Daoy (cell line): ENCODE results near the gene ESRRG. TPM values are rescaled to one million over a fixed set of nuclear protein-coding genes. Genes with fewer than 3 reads are reported as not detected.

Source experiments
- DNase-seq: peaks from one replicate; pipeline ENCODE4 v3.0.0-alpha.2; 2015; ENCODE audit warnings: low read depth
- total RNA-seq: library from RNA; depleted of rRNA; stranded (reverse); fragments of >200 nt; shearing (Covaris generic); gene quantifications from 2 replicates; pipeline ENCODE4 v1.2.3, GENCODE V29; 2014; rRNA removed

ESRRG gene
- total RNA-seq, result 0.17 TPM in 1 of 2 replicates, not detected in the other

DNA sequence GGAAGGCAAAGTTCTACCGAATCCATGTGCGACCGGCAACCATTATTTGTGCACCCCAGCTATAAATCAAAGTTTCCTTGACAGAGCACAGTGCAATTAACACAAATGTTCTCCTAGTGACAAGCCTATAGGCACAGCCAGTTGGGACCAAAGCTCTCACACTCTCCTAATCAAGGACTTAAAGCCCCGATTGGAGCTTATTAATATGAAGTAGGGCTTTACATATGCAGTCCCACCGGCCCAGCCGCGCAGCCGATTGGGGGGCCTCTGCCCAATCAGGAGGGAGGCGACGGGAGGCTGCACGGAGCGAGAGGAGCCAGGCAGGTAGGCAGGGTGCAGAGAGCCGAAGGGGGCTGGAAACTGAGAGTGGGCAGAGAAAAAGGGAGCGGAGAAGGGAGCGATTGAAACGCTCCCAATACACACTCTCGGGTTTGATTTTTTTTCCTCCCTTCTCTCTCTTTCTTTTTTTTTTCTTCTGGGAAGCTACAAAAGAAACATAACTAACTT lies at the start of gene ESRRG:
TSS of gene ESRRG (minus strand) at position 156 of the 507 bp plus-strand sequence. CDS start at position 26, 130 bp downstream.
- DNase-seq, result peak; percentile 78

GRCh38 chr1:216771922-216772321 lies 48.7 kb upstream of the ESRRG start:
- no peak for DNase-seq

- no peak for DNase-seq
These were observed 43.6 kb upstream of the ESRRG start for GRCh38 chr1:216766633-216767327.

DNA sequence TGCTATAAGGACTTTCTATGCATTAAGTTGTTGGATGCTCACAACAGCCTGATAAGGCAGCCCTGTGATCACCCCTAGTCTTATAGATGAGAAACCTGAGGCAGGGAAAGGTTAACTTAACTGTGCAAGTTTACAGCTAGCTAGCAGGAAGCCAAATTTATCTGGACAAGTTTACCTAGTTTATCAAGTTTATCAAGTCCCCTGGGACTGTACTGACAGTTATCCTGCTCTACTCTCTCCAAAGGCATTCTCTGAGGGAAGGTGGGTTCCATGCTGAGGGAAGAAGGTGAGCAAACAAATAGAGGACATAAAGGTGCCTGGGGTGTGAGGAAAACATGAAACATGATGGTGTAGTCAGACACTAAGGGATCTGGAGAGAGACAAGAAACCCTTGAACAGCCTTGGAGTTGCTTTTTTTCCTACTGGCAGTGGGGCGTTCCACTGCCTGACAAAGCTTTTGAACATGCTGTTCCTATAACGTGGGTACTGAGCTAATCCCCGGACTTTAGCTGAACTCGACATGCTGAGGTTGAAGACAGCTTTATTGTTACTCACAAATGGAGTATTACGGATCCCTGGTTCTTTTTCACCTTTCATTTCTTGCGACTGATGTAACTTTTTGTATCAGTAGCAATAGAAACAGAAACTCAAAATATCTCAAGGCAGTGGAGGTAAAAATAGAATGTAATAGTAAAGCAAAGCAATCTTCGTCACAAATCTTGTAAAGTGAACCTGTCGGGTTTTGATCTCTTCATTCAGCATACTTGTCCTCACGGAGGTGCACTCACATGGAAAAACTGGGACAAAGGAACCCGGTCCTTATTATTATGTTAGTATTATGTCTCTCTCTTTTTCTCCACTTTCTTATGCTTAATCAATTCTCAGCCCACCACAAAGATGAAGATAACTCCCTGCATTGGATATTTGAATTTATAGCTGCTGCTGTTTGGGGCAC lies 42.4 kb upstream of the ESRRG start:
- DNase-seq, result no peak

DNA sequence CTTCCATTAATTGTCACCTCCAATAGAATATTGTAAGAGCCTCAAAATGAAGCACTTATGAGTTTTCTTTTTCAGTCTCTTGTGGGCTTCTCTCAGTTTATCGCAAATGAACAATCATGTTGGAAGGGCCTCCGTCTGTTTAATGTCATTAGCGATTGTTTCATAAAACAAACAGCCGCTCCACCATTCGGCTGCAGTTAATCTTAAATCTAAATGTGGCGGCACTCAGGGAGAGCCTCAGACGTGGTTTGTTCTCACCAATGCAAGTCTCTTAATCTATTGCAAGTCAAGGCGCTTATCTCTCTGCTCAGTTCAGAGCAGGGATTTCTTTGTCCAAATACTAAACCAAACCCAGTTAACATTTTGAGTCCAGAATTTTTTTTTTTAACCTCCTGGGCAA lies 34.9 kb upstream of the ESRRG start:
- DNase-seq, result no peak

DNA sequence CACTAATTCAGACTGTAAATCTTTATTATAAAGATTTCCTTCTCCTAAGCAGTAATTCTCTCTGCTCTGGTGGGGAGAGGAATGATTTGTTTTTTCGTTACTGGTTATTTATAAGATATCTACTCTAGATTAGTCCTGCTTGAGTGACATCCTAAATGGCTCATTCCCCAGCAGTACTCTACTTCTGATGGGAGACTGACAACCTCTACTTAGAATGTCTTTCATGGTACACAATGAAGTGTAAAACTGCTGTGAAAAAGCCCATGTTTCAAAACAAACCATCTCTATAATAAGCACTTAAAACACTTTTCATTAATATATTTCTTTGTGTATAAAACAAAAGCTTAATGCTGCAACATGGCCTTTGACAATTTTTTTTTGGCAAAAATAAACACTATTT lies 33.9 kb upstream of the ESRRG start:
- no peak for DNase-seq

DNA sequence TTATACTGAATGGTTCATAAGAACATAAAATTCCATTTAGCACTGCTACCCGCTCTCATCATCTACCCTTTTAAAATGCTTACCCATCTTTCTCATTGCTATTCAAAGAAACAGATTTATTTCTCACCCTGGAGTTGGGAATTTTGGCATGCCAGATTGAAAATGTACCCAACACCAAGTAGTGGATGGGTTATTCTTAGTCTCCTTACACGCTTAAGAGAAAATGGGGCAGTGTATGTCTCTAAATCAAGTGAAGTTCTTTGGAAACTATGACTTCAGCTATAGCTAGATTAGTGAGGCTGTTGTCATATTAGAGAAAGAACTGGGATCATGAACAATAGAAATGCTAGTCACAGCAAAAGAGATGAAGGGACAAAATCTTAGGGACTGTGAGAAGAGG lies 27.7 kb upstream of the ESRRG start:
- no peak for DNase-seq

DNA sequence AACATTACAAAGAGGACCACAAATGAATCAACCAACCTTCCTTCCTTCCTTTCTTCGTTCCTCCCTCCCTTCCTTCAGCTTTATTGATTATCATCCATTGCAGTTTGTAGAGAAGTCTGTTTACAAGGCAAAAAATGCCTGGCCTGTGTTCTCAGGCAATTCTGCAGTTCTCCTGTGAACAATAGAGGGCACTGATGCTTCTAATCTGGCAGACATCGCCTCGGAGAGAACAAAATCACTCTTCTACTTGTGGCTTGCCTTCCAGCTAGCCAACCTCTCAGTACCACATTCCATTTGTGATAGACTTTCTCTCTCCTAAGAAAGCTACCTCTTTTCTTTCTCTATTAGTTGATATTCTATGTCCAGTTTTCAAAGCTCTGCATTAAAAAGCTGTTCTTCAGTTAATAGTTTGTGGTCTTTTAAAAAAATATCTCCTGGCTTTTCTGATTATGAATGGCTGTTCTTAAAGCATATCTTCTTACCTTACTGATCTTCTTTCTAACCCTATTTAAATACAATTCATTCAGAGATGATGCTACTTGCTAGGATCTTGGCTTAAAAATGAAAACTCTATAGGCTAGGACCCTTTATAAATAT lies 26.9 kb upstream of the ESRRG start:
- DNase-seq, result peak; percentile 35

GRCh38 chr1:216749232-216749631 lies 26.0 kb upstream of the ESRRG start:
- DNase-seq, result no peak

GRCh38 chr1:216742625-216743024 lies 19.4 kb upstream of the ESRRG start:
- no peak for DNase-seq

DNA sequence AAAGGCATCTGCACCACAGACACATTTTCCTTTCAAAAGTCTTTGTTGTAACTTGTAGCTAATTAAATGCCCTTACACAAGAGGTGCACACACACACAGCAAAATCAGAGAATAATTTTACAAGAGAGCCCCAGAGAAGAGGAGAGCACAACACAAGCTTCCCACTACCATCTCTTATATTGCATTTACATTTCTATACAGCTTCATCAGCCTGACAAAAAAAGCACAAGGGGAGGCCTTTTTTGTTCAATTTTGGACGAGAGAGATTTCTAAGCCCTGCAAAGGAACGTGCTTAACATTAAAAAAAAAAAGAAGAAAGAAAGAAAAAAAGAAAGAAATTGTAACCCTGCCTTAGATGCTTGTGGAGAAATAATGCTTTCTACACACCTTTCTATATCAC lies 17.1 kb upstream of the ESRRG start:
- DNase-seq, result no peak

DNA sequence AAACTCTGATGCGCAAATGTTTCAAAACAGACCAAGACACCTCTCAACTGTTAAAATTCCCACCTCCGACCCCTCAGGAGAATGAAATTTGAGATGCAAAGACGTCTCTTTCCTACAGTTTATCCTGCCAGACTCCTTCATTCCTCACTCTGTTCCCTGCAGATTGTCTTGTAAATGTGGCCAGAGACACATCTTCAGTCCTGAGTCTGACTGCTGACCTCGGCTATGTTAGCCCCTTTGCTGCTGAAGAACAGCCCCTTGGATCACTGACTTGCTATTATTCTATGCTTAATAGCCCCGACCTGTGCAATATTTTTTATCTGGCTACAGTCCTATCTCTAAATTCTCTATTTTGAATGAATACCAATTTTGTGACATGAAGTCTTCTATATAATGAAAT lies 16.6 kb upstream of the ESRRG start:
- no peak for DNase-seq

- no peak for DNase-seq
These were observed 8.9 kb upstream of the ESRRG start for GRCh38 chr1:216732121-216732520.

DNA sequence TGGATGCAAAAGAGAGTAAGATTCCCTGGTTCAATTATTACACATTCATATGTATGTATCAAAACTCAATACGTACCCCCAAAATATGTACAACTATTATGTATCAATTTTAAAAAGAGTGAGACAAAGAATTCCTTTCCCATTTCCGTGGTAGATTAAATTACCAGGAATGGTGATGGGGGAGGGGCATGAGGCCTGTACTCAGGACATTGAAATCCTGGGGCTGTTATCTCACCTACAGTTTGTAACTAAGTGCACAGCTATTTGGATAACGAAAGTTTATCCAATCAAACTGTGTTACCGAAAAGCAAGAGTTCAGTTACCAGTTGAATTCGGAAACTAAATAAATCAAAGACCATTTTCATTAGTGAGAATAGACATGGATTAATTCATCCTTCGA lies 8.3 kb upstream of the ESRRG start:
- DNase-seq, result no peak

GRCh38 chr1:216726435-216726834 lies 3.2 kb upstream of the ESRRG start:
- DNase-seq, result no peak

DNA sequence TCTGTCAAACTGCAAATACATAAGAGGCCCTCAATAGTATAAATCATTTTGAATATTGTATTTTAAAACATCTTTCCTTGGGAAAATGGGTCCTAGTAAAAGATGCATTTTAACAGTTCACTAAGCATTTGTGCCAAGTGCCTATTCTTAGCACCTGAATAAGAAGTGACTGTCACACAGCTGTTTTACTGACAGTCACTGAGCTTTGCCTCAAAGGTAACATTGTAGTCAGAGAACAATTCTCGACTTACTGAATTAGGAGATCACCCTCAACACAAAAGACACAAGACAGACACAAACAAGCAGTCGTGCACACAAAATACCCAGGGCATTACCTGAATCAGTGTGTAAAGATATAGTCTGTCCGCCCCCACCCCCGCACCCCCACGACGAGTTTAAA lies 408 bp downstream of the ESRRG start:
- DNase-seq, result no peak

DNA sequence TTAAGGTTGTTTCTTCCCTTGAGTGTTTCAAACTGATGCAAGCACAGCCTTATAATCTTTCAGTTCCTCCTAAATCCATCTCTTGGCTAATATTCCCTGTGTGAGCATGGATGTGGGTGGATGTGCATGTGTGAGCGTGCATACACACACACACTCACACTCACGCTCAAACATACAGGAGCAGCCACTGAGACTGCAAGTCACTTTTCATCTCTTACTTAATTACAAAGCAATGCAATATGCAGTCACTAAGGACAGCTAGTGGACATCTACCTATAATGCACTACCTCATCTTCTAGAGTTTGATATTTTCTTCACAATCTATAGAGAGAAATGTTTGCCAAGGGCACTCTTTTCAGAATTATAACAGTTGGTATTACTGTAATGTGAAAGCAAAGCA lies 1.4 kb downstream of the ESRRG start:
- DNase-seq, result no peak

DNA sequence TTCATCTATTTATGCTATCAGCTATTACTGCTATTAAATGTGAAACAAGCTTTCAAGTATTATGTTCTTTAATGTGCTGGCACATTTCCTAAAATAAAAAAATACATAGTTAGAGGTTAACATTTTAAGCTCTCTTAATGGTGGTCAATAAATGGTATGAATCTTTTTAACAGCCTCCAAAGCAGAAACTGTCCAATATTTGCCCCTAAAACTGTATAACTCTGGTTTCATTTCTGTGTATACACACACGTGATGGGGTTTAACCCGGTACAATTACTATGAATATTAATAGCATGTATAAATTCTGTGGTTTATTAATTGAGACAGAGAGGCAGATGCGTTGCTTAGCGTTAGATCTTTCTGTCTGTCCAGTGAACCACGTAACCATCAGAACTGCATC lies 2.2 kb downstream of the ESRRG start:
- no peak for DNase-seq

- DNase-seq, result no peak
These were observed 11.5 kb downstream of the ESRRG start for GRCh38 chr1:216711712-216712111.

DNA sequence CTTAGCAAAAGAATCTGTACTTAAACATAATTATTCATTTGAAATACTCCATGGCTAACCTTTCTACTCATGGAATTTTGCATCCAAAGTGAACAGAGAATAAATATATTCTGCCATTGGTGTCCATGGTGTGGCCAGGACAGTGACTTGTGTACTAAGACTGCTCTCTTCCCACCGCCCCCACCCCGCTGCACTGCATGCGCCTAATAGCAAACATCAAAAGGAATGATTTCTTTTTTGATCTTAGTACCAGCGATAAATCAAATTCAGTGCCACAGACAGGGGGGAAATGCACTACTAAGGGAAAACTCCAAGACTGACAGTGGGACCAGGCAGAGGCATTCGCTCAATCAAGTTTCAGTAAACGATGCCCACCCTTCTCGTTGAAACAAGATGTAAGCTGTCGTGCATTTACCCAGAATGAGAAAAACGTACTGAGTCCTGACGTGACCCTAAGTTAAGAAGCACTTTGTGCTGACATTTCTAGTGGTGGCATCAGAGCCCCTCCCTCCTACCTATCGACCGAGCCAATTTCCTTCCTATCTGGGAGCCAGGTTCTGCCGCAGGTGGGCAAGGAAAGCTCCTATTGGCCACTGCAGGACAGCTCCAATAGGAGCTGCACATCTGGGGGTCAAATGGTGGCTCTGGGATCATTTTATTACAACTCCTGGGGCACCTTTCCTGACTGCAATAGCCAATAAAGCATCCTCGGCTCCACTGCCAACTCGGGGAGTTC lies 12.5 kb downstream of the ESRRG start:
- no peak for DNase-seq

- no peak for DNase-seq
These were observed 13.2 kb downstream of the ESRRG start for GRCh38 chr1:216710055-216710454.

DNA sequence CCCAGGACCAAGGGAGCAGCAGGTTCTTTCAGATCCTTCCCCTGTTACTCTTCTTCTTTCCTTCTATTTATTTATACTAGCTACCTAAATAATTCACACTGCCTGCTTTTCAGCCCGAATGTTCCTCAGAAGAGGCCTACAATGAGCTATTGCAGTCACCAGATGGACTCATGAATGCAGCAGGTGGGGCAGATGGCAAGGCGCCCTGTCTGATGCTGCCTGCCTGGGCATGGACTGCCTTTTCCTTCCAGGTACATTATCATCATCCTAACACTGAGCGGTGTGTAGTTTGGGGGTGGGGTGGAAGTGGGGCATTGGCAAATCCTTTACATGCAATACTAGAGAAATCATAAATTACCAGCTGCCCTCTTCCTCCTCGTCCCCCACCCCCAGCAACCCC lies 17.6 kb downstream of the ESRRG start:
- no peak for DNase-seq
